ENCODE measurements around the gene HDAC7.
"Not testable (repeated sequence)": the region's sequence is repeated elsewhere in the genome, so short reads cannot be mapped to it uniquely, and the experiment has no call there.

HDAC7 gene

GRCh38 chr12:47828976-47829482 lies 9.3 kb upstream of the HDAC7 start:
- no peak for DNase-seq (ENCODE audit: low spot score)

- no peak for DNase-seq (ENCODE audit: low spot score)
Observed at GRCh38 chr12:47828008-47828975, 8.6 kb upstream of the HDAC7 start.

GRCh38 chr12:47825173-47825639 lies 5.5 kb upstream of the HDAC7 start:
- DNase-seq (ENCODE audit: low spot score), result no peak

GRCh38 chr12:47824635-47825034 lies 4.9 kb upstream of the HDAC7 start:
- DNase-seq (ENCODE audit: low spot score), result no peak

GRCh38 chr12:47824198-47824597 lies 4.5 kb upstream of the HDAC7 start:
- no peak for DNase-seq (ENCODE audit: low spot score)

GRCh38 chr12:47823422-47824086 lies 3.9 kb upstream of the HDAC7 start:
- DNase-seq (ENCODE audit: low spot score), result no peak

- no peak for DNase-seq (ENCODE audit: low spot score)
Observed at GRCh38 chr12:47822863-47823262, 3.2 kb upstream of the HDAC7 start.

GRCh38 chr12:47822401-47822800 lies 2.7 kb upstream of the HDAC7 start:
- DNase-seq (ENCODE audit: low spot score), result no peak

GRCh38 chr12:47821346-47821706 lies 1.6 kb upstream of the HDAC7 start:
- DNase-seq (ENCODE audit: low spot score), result no peak

GRCh38 chr12:47820631-47821345 lies 1.1 kb upstream of the HDAC7 start:
- DNase-seq (ENCODE audit: low spot score), result no peak

GRCh38 chr12:47819138-47819895 lies 386 bp downstream of the HDAC7 start:
- DNase-seq (ENCODE audit: low spot score), result peak; percentile 67

GRCh38 chr12:47818467-47819137 lies 1.1 kb downstream of the HDAC7 start:
- no peak for DNase-seq (ENCODE audit: low spot score)

- DNase-seq (ENCODE audit: low spot score), result no peak
Observed at GRCh38 chr12:47818007-47818376, 1.7 kb downstream of the HDAC7 start.

GRCh38 chr12:47817272-47818006 lies 2.3 kb downstream of the HDAC7 start:
- no peak for DNase-seq (ENCODE audit: low spot score)

- no peak for DNase-seq (ENCODE audit: low spot score)
Observed at GRCh38 chr12:47816403-47817271, 3.1 kb downstream of the HDAC7 start.

GRCh38 chr12:47815447-47815846 lies 4.3 kb downstream of the HDAC7 start:
- DNase-seq (ENCODE audit: low spot score), result not testable (repeated sequence)

GRCh38 chr12:47814539-47815170 lies 5.0 kb downstream of the HDAC7 start:
- DNase-seq (ENCODE audit: low spot score), result peak; percentile 70

GRCh38 chr12:47813511-47814196 lies 6.0 kb downstream of the HDAC7 start:
- no peak for DNase-seq (ENCODE audit: low spot score)
